ENCODE results near the gene CDO1.

Gene CDO1

GRCh38 chr5:115778417-115778816 is 38.0 kb downstream of the CDO1 start:
- DNase-seq: no peak

- no peak for DNase-seq
Observed at GRCh38 chr5:115776989-115777388, 39.5 kb downstream of the CDO1 start.

- DNase-seq: no peak
Observed at GRCh38 chr5:115775999-115776398, 40.5 kb downstream of the CDO1 start.

GRCh38 chr5:115774684-115775083 is 41.8 kb downstream of the CDO1 start:
- DNase-seq: no peak

GRCh38 chr5:115772731-115773475 is 43.6 kb downstream of the CDO1 start:
- no peak for DNase-seq

- DNase-seq: no peak
Observed at GRCh38 chr5:115770466-115770865, 46.0 kb downstream of the CDO1 start.

- DNase-seq: no peak
Observed at GRCh38 chr5:115767424-115767823, 49.0 kb downstream of the CDO1 start.

GRCh38 chr5:115766608-115767007 is 49.9 kb downstream of the CDO1 start:
- no peak for DNase-seq

- no peak for DNase-seq
Observed at GRCh38 chr5:115758356-115758755, 58.1 kb downstream of the CDO1 start.

GRCh38 chr5:115755675-115756074 is 60.8 kb downstream of the CDO1 start:
- no peak for DNase-seq

Data from GDM1 (cell line).